B cell (primary cell): ENCODE measurements around the gene STRN.

Source experiments
- CTCF ChIP-seq: fragments of 200-600 bp; IDR thresholded peaks from one replicate; pipeline ENCODE4 v1.8.0; 2022; ENCODE audit warnings: antibody characterized with exemption, mild to moderate bottlenecking
- EZH2 ChIP-seq: IDR thresholded peaks from 2 replicates; pipeline ENCODE4 v1.6.1; 2012; ENCODE audit warnings: borderline replicate concordance, low read depth, mild to moderate bottlenecking, moderate library complexity, low read length; ENCODE audit not compliant: insufficient read depth, poor library complexity, severe bottlenecking

- TF ChIP-seq CTCF (no peak), EZH2 (no peak)
Observed at GRCh38 chr2:36807223-36807886, 159.0 kb downstream of the STRN start.
